HG03060 (cell line): Measurements from ENCODE around the gene TTLL5.

ENCODE experiments used
- ATAC-seq: cut with Tn5 transposase; IDR thresholded peaks from one replicate; pipeline ENCODE4 v1.9.1; 2021; ENCODE audit warnings: low read depth, moderate number of reproducible peaks; ENCODE audit not compliant: unreplicated experiment

Gene TTLL5

GRCh38 chr14:75941030-75941429, 280.0 kb downstream of the TTLL5 start:
- no peak for ATAC-seq

DNA sequence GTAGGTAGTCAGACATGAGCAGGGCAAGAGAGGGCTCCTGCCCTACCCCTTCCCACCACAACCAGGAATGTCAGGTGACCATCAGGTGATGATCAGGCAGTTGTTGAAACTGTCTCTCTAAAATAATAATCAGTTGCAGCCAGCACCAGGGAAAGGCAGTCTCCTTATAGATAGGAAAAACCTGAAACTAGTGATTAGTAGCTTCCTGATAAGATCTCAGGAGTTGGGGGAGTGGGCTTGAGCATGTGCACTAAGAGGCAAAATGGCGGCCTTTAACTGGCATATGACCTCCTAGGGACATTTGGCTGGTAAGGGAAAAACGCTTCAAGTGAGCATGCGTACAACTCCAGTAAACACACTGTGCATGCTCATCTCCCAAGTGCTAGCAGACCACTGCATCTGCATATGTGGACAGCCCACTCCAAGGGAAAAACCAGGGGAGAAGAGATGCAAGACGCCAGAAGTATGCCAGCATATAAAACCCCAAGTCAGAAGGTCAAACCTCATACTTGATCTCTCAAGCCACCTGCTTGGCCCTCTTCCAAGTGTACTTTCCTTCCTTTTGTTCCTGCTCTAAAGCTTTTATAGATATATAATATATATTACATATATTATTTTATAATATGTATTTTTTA, 283.7 kb downstream of the TTLL5 start:
- ATAC-seq: no peak

GRCh38 chr14:75946785-75947184, 285.7 kb downstream of the TTLL5 start:
- no peak for ATAC-seq

DNA sequence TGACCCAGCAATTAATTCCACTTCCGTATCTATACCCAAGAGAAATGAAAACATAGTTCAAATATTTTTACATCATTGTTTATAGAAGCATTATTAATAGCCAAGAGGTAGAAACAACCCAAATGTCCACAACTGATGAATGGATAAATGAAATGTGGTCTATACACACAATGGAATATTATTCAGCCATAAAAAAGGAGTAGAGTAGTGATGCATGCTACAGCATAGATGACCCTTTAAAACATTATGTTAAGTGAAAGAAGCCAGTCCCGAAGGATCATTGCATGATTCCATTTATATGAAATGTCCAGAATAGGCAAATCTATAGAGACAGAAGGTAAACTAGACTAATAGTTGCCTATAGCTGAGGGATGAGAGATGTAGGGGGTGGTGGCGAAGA, 291.4 kb downstream of the TTLL5 start:
- no peak for ATAC-seq

DNA sequence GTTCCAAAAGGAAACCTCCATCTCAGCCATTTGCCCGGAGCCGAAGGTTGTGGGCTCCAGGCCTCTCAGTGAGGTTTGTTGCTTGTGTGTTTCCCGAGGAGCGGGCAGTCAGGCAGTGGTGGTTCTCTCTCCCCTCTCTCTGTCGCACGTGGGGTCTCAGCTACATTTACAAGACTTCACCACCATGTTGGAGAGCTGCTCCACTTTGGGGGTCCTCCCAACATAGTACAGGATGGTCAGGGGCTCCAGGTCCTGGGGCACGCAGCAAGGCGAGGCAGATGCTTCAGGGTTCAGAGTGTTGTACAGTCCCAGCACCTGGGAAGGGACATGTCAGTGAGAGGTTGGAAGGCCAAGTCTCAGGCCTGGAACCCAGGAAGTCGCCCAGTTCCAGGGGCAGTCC, 298.0 kb downstream of the TTLL5 start:
- no peak for ATAC-seq

- no peak for ATAC-seq
Observed at GRCh38 chr14:75960231-75960630, 299.2 kb downstream of the TTLL5 start.

DNA sequence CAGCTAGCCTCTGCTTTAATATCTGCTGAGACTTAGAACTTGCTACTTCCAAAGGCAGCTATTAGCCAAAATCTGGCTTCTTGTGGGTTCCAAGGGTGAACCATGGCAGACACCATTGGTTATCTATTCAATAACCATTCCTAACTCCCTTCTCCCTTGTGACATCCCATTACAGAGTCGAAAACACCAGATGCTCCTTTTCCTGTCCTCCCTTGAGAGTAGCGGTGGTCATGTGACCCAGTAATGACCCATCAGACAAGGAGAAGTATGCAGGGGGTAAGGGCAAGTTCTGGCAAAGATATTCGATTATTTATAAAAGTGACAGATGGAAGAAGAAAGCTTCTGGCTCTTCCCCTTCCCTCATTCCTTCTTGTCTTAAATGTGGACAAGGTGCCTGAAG, 300.6 kb downstream of the TTLL5 start:
- no peak for ATAC-seq

DNA sequence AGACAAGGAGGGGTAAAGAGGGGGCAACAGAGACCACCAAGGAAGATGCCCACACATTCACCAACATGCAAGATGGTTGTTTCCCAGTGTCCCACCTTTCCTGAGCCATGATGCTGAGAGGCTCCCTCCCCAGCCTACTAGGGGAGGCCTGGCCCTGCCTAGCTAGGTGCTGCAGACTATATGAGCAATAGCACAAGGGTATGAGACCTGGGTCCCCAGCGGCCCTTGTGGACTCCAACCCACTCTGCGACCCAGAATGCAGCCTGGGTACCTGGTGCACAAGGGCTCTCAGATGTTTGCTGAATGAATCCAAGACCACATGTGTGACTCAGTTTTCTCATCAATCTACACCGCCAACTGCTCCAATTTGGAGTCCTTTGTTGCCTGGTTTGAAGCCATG, 306.8 kb downstream of the TTLL5 start:
- ATAC-seq: no peak

DNA sequence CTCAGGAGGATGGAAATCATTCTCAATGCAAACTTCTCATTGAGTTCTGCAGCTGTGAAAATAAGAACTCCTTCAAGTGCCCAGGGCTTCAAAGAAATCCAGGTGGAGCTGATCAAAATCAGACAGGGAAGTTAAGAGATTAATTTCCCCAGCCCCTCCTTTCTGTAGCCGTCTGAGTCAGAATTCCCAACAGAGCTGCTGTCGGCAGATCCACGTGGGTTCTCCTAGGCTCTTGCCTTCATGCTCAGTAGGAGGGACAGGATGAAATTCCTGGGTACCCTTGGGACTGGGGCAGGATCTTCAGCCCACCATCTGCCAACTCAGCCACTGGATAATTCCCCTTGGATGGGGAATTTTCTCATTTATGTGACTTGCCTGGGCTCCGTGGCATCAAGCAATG, 307.4 kb downstream of the TTLL5 start:
- no peak for ATAC-seq

- no peak for ATAC-seq
Observed at GRCh38 chr14:75969126-75969525, 308.1 kb downstream of the TTLL5 start.

- no peak for ATAC-seq
Observed at GRCh38 chr14:75969891-75970290, 308.8 kb downstream of the TTLL5 start.

DNA sequence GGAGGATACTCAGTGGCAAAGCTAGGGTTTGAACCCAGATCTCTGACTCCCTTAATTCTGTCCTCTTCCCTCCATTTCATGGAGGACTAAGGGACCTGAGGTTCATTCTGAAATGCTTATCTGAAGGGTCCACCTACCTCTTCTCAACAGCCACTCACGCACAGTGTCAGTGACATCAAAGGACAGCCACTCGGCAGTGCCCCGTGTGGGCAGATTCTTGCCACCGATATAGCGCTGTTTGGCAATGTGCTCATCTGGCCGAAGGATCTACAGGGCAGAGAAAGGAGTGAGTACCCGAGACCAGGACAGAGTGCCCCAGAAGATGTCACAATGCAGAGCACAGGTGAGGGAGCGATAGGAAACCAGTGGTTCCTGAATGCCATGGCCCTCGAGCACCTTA, 309.9 kb downstream of the TTLL5 start:
- ATAC-seq: no peak

DNA sequence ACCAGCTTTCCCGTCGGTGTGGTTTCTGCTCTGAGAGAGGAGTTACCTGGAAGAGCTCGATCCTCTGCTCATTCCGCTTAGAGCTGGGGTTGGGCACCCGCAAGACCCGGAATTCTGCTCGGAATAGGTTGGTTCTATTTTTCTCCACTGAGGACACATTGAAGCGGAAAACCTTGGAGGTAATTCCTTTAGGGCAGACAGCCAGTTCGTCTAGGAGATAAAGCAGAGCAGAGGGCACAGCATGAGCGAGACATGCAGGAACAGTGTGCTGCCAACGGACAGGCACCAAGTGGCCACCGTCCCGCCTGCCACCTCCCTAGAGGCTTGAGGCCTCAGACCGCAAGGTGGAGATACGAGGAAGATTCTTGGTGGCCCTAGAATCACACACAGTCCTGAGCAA, 310.5 kb downstream of the TTLL5 start:
- ATAC-seq: no peak

GRCh38 chr14:75972801-75973421, 311.9 kb downstream of the TTLL5 start:
- ATAC-seq: no peak

- ATAC-seq: no peak
Observed at GRCh38 chr14:75976826-75977581, 316.0 kb downstream of the TTLL5 start.

- no peak for ATAC-seq
Observed at GRCh38 chr14:75977582-75977943, 316.5 kb downstream of the TTLL5 start.

GRCh38 chr14:75978249-75978731, 317.2 kb downstream of the TTLL5 start:
- ATAC-seq: no peak

- no peak for ATAC-seq
Observed at GRCh38 chr14:75979071-75979571, 318.1 kb downstream of the TTLL5 start.

DNA sequence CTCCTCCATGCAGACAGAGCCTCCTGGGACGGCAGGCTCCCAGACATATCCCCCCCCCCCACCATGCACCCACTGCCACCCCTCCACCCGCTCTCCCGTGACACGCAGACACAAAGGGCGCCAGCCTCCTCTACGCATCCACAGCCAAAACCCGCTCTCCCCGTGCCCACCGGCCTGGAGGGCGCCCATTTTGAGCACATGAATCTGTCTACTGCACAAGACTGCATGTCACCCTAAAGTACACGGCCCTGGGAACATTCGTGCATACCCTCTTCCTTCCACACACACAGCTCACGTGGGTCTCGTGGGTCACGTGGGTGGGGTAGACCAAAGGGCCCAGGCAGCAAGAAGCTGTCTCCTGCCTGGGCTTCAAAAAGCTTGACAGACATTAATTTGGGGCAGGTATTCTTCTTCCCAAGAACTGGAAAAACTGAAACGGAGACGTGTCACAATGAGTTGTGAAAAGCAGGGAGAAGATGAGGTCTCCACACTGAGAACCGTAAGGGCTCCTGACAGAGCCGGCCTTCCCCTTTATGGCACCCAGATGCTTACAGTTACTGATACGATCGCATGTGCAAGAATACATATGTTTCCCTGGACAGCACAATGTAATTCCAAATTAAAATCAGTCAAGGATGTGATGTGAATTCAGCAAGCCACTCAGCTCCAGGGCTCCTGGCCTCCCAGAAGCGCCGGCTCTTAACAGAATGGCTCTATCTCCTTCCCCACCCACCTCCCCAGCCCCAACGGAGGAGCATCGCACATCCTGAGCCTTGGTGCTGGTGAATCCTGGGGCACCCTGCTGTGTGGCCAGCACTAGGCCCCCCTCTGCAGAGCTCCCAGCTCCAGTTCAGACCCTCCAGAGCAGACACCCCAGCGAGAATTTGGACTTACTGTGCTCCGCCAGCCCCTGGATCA, 318.9 kb downstream of the TTLL5 start:
- no peak for ATAC-seq

- no peak for ATAC-seq
Observed at GRCh38 chr14:75980856-75981255, 319.8 kb downstream of the TTLL5 start.
